Measurements from ENCODE around the gene TECPR2. TPM values are rescaled to one million over a fixed set of nuclear protein-coding genes. Genes with fewer than 3 reads are reported as not detected.

The TECPR2 gene
- total RNA-seq, 1 donor from 2014 or later = 15.1 TPM

DNA sequence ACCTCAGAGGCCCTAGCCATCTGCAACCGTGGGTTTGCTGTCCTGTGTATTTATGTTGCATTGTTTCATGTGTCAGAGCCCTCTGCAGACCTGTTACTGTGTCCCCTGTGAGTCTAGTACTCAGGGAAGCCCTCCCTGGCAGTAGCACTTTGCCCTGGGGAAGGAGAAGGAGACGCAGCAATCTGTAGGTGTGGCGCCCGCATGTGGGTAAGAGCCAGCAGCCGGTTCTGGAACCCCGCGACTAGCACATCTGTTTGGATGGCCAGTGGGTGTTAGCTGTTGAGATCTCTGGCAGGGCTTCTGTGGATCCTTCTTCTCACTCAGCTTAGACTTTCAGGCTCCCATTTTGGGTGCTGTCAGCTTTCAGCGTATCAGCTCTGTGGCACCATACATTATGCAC is 57.0 kb downstream of the TECPR2 start:
- DNase-seq (ENCODE audit: low spot score) (no peak), ATAC-seq (no peak)

DNA sequence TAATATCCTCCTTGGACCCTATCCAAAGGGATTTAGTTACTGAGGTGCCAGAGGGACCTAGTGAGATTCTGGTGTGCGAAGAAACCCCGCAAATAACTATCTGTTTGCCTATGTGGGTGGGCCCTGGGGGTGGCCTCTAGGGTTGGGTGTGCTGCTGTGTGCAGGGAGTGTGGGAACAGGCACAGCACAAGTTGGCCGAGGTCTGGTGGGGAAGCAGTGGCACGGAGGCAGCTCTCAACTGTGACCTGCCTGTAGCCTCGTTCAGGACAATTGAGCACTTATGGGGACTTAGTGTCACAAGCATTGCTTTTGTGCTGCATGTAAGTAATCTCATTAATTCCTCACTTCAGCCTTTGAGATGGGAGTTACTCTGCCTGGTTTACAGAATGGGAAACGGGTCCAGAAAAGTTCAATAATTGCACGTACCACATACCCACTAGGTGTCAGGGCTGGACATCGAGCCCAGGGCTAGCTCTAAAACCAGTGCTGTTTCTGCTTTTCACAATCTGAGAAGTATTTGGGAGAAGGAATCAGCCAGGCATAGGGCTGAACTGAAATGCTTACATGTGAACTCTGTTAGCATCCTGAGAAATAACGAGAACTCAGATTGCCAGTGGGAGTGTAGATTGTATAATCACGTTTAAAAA is 58.8 kb downstream of the TECPR2 start:
- ATAC-seq = no peak
- peak; percentile 1 for DNase-seq (ENCODE audit: low spot score)

DNA sequence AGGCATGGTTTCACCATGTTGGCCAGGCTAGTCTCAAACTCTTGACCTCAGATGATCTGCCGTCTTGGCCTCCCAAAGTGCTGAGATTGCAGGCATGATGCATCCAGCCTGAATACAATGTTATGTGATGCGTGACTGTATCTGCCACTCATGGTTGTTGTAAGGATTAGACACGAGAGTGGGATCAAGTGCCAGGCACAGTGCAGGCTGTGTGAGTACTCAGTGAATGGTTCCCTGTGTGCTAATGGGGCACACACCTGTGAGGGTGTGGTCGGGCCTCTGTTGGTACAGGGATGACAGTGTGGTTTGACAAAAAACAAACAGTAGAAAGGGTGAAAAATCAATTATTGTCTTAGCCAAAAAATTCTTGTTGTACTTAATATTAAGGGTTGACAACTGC is 61.8 kb downstream of the TECPR2 start:
- ATAC-seq (no peak), DNase-seq (ENCODE audit: low spot score) (no peak)

DNA sequence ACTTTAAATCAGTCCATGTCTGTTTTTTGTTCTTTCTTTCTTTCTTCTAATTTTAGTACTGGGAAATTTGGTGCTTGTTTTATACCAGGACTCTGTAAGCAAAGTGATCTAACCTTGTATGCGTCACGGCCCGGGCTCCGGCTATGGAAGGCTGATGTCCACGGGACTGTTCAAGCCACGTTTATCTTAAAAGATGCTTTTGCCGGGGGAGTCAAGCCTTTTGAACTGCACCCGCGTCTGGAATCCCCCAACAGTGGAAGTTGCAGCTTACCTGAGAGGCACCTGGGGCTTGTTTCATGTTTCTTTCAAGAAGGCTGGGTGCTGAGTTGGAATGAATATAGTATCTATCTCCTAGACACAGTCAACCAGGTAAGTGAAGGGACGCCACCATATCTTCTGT is 62.2 kb downstream of the TECPR2 start:
- DNase-seq (ENCODE audit: low spot score) (peak; percentile 23), ATAC-seq (no peak)

DNA sequence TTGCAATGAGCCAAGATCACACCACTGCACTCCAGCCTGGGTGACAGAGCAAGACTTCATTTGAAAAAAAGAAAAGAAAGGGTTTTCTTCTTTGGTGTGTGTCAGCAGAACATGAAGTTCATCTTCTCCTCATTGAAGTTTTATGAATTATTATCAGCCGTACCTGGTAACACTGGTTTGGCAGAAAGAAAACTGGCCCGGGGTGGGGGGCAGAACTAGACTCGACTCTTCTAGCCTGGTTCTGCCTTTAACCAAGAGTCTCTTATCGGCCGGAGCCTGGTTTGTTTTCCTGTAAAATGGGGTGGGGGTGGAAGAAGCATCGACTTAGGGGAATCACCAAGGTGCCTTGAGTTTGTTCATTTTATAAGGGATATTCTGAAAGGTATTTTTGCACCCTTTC is 64.1 kb downstream of the TECPR2 start:
- DNase-seq (ENCODE audit: low spot score) (peak; percentile 22), ATAC-seq (no peak)

DNA sequence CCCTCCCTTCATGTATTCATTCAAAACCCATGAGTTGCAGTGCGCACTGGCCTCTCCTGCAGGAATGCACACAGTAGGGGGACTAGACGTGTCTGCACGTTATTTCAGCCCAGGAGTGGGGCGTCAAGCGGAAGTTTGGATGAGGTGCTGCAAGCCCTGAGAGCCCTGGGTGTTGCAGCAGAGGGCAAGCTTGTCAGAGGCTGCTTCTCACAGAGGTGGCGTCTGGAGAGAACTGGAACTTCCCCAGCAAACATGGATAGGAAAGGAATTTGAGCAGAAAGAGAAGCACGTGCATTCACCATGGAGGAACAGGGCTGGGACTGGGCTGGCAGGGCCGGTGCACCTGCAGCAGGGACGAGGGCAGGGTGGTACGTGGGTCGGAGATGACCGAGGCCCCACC is 64.9 kb downstream of the TECPR2 start:
- DNase-seq (ENCODE audit: low spot score) (no peak), ATAC-seq (no peak)

DNA sequence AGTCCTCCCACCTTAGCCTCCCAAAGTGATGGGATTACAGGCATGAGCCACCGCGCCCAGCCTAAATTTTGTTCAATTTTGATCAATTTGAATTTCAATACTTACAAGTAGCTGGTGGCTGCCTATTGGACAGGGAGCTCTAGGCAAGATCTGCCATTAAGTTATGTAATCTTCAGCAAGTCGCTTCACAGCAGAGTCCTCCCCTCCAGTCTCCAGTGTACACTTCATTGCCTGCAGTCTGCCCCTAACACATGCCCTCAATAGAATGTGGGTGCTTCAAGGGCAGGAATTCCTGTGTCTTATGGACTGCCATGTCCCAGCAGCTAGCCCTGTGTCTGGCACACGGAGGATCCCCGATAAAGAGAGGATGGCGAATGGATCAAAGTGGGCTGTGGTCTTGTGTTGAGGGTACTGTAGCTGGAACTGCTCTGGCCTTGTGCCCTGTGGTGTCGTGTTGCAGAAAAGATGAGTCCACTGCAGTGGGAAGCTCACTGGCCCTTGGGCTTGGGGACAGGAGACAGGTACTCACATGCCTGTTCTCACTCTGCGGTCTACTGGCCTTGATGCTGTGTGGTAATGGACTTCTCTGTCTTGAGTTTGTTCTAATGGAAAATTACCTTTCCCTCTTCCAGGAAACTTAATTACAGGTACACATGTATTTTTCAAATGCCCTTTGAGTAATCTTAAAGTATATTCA is 67.6 kb downstream of the TECPR2 start:
- DNase-seq (ENCODE audit: low spot score) = no peak
- no peak for ATAC-seq

DNA sequence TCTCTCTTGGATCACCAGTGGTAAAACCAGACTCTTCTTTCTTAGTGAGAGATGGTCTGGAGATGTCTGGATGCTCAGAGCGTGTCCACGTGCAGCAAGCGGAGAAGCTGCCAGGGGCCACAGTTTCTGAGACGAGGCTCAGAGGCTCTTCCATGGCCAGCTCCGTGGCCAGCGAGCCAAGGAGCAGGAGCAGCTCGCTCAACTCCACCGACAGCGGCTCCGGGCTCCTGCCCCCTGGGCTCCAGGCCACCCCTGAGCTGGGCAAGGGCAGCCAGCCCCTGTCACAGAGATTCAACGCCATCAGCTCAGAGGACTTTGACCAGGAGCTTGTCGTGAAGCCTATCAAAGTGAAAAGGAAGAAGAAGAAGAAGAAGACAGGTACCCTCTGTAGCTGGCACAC is 69.0 kb downstream of the TECPR2 start:
- no peak for DNase-seq (ENCODE audit: low spot score)

DNA sequence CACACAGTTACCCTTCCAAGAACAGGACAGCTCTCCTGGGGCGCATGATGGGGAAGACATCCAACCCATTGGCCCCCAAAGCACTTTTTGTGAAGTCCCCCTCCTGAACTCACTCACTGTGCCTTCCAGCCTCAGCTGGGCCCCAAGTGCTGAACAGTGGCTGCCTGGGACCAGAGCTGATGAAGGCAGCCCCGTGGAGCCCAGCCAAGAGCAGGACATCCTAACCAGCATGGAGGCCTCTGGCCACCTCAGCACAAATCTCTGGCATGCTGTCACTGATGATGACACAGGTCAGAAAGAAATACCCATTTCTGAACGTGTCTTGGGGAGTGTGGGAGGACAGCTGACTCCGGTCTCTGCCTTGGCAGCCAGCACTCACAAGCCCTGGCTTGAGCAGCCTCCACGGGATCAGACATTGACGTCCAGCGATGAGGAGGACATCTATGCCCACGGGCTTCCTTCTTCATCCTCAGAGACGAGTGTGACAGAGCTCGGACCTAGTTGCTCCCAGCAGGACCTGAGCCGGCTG is 72.0 kb downstream of the TECPR2 start:
- DNase-seq (ENCODE audit: low spot score) (no peak), ATAC-seq (no peak)

More for the DNA sequence above, 69.0 kb downstream of the TECPR2 start:
- no peak for ATAC-seq

DNA sequence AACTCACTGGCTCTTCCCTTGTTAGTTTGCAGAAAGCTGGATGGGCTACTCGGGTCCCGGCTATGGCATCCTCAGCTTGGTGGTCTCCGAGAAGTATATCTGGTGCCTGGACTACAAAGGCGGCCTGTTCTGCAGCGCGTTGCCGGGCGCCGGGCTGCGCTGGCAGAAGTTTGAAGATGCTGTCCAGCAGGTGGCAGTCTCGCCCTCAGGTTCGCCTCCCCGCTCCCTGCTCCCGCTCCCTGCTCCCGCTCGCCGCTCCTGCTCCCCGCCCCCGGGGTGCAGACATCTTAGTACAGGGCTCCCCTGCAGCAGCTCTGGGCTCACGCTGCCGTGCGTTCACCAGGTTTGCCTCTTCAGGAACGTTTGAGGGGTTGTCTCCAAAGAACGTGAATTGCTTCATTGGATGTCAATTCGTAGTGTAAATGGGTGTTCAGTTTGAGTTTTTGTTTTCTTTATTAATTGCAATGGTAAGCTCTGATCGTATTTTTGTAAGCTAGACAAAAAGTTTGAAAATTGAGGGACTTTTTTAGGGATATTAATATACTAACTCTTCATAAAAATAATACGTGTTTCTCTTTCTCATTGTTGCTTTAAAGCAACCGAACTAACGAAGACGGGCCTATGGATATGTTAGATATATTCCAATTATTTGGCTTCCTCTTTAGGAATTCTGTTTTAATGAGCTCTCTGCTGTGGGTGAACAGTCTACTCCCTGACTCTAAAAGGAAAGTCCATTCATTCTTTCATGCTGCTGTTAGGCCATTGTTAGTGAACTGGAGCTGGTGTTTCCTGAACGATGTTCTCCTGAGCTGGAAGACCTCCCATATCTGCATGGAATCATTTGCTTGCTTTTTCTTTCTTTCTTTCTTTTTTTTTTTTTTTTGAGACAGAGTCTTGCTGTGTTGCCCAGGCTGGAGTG is 75.5 kb downstream of the TECPR2 start:
- ATAC-seq = peak; percentile 98
- peak; percentile 77 for DNase-seq (ENCODE audit: low spot score)

DNA sequence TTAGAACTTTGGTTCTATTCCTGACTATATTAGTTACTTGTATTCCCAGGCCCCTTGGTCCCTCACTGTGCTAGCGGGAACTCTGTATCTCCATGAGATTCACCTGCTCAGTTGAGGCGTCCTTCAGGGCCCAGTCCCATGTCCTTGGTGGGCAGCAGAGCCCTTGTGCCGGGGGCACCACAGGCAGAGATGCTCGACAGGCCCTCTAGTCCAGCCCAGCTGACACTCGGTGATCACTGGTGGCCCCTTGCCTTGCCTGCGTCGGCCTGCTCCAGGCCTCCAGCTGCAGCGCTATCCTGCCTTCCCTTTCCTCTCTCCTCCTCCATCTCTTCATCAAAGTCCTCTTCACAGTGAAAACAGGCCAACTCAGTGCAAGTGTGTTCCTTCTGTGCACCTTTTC is 76.8 kb downstream of the TECPR2 start:
- DNase-seq (ENCODE audit: low spot score) (no peak), ATAC-seq (no peak)

DNA sequence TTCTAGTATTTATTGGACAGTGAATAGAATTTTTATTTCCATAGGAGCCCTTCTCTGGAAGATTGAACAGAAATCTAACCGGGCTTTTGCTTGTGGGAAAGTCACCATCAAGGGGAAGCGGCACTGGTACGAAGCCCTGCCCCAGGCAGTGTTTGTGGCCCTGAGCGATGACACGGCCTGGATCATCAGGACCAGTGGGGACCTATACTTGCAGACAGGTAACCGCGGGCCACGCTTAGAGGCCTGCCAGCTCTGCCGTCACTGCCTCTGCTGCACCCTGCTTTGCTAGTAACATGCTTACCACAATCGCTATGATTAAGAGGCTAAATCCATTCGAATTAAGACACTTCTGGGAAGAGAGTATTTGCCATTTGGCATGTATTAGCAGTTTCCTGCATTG is 77.7 kb downstream of the TECPR2 start:
- DNase-seq (ENCODE audit: low spot score) = no peak
- no peak for ATAC-seq

DNA sequence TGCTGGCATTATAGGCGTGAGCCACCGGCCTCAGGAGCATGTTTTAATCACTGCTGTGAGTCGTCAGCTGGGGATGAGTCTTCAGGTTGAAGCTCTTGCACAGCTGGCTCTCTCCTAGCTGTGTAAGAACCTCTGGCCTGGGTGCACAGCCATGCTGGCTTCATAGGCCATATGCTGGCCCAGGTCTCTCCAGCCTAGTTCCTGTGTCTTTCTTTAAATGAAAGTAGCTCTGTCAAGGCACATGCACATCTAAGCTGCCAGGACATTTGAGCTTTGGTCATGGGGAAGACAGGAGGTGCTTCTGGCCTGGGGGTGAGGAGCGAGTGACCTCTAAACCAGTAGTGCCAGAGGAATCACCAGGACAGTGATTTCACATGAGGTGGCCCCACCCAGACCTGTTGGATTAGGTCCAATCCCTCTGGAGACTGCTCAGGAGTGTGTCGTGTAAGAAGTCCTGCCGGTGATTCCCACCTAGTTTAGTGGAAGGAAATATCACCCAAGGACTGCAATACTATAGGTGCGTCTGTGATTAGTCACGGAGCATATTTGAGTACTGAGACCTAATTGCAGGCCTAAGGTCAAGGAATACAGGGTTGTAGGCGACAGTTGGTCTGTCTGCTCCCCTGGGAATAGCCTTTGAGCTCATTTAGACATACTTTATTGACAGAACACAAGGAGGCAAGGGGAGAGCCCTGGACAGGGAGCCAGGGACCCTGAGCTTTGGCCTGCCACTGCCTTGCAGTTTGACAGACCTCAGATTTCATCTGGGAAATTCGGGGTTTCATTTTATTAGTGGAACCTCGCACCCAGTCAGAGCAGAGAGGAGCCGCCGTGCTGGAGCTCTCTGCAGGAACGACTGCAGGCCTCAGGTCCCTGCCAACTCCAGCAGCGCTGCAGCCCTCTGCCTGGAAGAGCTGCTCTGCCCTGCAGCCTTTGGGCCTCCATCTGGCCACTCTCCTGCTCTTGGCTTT is 79.8 kb downstream of the TECPR2 start:
- ATAC-seq (no peak), DNase-seq (ENCODE audit: low spot score) (no peak)

DNA sequence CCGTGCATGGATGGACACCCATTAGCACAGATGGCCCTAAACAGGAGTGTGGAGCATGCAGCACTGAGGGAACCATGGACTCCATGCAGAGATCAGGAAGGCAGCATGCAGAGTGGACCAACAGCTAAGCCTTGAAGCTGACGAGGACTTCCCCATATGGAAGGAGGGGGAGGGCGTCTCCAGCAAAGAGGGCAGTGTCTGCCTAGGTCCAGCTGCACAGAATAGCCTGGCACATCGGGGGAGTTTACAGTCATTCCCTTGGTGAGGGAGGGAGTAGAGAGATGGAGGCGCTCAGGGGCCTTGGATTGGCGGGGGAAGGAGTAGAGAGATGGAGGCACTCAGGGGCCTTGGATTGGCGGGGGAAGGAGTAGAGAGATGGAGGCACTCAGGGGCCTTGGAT is 82.3 kb downstream of the TECPR2 start:
- no peak for ATAC-seq
- no peak for DNase-seq (ENCODE audit: low spot score)

DNA sequence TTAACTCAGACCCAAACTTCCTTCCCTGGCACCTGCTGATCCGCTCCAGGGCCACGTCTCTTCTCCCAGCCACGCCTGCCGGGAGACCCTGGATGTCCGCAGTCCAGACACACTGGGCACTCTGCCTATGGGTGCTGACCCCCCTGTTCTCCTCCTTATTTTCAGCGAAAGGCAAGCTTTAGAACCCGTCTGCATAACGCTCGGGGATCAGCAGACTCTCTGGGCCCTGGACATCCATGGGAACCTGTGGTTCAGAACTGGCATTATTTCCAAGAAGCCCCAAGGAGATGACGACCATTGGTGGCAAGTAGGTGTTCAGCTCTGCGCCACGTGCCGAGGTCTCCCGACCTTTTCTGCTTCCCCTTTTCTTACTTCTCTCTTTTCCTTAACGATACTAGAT is 82.9 kb downstream of the TECPR2 start:
- ATAC-seq (no peak), DNase-seq (ENCODE audit: low spot score) (no peak)

DNA sequence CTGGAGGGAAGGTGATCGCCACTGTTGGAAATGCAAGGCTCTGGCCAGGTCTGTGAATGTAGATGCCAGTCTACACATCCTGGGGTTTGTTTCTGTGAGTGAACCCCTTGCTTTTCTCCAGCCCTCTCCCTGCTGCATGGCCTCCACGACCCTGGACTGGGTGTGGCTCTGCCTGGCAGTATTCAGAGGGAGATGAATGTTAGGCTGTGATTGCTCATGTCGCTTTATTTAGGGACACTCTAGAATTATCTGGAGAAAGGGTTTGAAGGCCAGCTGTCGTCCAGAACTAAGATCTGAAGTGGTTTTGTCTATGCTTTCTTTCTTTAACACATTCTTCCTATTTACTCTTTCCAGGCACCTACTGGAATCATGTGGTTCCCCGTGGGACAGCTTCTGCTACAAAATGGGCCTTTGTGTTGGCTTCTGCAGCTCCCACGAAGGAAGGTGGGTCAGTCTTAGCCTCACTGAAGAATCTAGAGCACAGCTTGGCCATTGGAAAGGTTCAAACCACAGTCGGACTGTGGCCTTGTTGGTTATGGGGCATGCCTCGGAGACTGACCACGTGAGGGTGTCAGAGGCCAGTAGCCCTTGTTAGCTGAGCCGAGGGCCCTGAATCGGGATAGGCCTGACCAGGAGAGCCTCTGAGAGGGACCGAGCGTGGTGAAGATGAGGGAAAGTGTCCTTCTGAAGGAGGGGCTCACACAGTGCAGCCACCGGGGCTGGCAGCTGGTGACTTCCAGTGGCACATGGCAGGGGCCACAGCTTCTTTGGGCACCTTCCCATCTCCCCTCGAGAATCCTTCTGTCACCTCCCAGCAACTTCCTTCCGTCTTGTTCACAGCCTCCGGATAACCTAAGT is 87.7 kb downstream of the TECPR2 start:
- no peak for ATAC-seq
- no peak for DNase-seq (ENCODE audit: low spot score)

DNA sequence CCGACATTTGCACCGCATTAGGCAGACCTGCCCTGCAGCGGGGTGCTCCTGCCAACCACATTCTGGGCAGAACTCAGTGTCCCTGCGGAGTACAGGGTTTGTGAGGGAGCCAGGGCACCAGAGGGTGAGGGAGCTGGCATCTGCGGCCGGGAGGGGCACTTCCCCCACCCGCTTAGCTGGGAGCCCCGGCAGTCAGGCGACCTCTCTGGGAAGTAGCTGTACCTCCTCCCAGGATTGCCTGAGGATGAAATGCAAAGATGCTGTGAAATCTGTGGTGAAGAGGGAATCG is 88.3 kb downstream of the TECPR2 start:
- DNase-seq (ENCODE audit: low spot score) = no peak
- ATAC-seq = no peak

DNA sequence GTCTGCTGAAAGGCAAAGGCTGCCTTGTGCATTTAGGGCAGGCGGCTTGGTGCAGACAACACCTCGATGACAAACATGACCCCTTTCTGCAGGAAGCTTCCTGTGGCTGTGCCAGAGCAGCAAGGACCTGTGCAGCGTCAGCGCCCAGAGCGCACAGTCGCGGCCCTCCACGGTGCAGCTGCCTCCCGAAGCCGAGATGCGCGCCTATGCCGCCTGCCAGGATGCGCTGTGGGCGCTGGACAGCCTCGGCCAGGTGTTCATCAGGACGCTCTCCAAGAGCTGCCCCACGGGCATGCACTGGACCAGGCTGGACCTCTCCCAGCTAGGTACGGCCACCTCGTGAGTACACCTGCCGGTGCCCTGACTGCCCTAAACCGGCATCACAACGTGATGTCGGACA is 89.6 kb downstream of the TECPR2 start:
- no peak for ATAC-seq

DNA sequence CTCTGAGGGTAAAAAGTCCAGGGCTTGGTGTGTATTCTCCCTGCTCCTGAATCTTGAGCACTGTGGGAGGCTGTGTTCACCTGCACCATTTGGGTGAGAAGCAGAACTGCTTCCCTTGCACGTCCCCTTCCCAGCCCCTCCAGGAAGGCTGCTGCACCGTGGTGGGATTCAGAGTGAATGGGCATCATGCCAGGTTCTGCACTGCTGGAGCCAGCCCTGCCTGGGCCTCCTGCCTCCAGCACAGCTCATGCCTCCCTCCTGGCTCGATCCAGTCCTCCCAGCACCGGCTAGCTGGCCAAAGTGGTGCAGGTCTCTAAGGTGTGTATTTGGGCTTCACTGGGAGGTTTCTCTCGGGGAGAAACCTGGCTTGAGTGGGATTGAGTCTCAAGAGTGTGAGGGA is 92.0 kb downstream of the TECPR2 start:
- DNase-seq (ENCODE audit: low spot score) = no peak
- no peak for ATAC-seq

More for the DNA sequence above, 89.6 kb downstream of the TECPR2 start:
- DNase-seq (ENCODE audit: low spot score) = no peak

DNA sequence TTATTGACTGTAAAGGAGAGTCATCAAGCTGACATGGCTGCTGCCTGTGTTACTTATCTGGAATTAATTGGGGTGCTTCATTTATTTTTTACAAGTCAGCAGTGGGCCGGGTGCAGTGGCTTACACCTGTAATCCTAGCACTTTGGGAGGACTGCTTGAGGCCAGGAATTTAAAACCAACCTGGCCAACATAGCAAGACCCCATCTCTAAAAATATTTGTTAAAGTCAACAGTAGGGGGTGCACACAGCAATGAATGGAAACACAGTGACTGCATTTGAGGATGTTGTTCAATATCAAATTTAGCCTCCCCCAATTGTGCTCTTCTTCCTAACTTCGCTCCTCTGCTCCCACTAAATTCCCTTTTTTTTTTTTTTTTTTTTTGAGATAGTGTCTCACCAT is 94.8 kb downstream of the TECPR2 start:
- ATAC-seq (no peak), DNase-seq (ENCODE audit: low spot score) (no peak)
